Ramos (cell line): ENCODE results near the gene TMPRSS2.

Experiments
- in situ Hi-C: fragments of 300-500 bp; cut with MboI; formaldehyde crosslinking; loops from one replicate; pipeline ENCODE4 v1.14.3; 2022; ENCODE audit warnings: low sequenced_read_pairs; ENCODE audit not compliant: unreplicated experiment

The TMPRSS2 gene

DNA sequence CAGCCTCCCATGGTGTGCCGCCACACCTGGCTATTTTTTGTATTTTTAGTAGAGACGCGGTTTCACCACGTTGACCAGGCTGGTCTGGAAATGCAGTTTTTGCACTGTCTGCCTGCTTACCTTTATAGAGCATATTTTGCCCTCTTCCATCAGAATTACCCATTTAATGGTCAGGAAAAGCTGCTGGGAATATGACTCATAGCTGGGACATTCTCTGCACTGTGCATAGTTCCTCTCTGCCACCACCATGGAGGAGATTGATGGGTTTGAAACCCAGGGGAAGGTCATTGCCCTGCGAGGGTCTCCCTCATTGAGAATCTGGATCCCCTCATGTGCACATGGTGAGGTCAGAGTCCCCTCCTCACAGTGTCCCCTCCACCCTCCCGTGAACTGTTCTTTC is 49.8 kb downstream of the TMPRSS2 start:
- in situ Hi-C loops, result no loop called here

- in situ Hi-C loops, result no loop called here
Measured at GRCh38 chr21:41453761-41454160, 54.2 kb downstream of the TMPRSS2 start.

- in situ Hi-C loops, result no loop called here
Measured at GRCh38 chr21:41453198-41453597, 54.8 kb downstream of the TMPRSS2 start.

- in situ Hi-C loops, result no loop called here
Measured at GRCh38 chr21:41451753-41452676, 55.9 kb downstream of the TMPRSS2 start.

- in situ Hi-C loops, result no loop called here
Measured at GRCh38 chr21:41449613-41450012, 58.3 kb downstream of the TMPRSS2 start.

GRCh38 chr21:41447356-41447755 is 60.6 kb downstream of the TMPRSS2 start:
- in situ Hi-C loops, result no loop called here

DNA sequence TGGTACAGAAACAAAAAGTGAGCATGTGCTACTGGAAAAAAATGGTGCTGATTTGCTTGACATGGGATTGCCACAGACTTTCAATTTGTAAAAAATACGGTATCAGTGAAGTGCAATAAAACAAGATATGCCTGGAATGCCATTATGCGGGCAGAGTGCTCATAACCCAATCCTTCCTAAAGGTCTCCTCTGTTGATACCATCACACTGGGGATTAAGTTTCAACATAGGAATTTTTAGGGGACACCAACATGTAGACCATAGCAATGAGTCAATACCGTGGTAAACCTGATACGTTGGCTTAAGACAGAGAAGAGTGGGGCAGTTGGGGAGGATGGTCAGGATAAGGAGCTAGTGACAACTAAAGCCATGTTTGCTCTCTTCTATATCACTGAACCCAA is 61.4 kb downstream of the TMPRSS2 start:
- in situ Hi-C loops, result no loop called here

DNA sequence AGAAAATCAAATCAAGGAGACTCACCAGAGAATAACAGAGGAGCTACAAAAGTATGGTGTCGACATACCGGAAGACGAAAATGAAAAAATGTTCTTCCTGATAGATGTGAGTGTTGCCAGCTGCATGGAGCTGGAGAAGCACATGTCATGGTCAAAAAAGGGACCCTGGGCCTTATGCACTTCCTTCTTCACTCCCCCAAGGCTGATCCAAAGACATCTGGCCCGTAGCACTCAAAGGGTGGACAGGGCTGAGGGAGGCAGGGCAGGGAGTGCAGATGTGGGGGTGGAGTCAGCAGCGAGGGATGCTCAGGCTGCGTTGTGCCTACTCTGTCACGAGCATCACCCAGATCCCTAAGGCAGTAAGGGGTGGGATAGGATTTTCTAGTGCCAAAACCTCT is 62.5 kb downstream of the TMPRSS2 start:
- in situ Hi-C loops, result no loop called here

DNA sequence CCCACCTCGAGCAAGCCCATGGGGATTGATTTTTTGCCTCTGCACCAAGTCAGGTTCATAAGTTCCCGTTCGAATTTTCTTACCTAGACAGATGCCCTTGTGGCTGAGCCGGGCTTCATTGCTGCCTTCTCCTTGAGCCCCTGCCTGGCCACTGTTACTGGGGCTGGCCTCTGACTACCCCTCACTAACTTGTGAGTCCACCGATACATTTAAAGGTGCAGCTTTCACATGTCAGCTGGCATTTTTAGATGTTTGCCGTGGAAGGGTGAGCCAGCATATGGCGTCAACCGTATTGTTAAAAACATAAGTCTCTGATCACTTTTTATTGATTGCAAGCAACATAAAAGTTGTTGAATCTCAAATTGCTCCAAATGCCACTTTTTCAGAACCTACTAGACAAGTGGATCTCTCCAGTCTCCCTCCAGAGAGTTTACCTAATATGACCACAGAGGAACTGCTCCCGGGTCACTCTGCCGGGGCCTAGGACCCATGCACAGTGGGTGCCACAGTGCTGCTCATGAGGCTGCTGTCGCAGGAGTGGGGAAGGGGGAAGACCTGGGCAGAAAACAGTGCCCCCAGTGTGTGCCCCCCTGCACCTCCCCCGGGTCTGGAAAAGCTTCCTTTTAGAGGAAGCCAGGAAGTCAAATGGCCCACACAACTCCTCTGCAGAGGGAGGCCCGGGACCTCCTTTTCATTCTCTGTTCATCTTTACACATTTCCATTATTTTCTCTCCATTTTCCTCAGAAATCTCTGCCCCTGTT is 63.1 kb downstream of the TMPRSS2 start:
- in situ Hi-C loops, result no loop called here

- in situ Hi-C loops, result no loop called here
Measured at GRCh38 chr21:41443562-41443961, 64.4 kb downstream of the TMPRSS2 start.

DNA sequence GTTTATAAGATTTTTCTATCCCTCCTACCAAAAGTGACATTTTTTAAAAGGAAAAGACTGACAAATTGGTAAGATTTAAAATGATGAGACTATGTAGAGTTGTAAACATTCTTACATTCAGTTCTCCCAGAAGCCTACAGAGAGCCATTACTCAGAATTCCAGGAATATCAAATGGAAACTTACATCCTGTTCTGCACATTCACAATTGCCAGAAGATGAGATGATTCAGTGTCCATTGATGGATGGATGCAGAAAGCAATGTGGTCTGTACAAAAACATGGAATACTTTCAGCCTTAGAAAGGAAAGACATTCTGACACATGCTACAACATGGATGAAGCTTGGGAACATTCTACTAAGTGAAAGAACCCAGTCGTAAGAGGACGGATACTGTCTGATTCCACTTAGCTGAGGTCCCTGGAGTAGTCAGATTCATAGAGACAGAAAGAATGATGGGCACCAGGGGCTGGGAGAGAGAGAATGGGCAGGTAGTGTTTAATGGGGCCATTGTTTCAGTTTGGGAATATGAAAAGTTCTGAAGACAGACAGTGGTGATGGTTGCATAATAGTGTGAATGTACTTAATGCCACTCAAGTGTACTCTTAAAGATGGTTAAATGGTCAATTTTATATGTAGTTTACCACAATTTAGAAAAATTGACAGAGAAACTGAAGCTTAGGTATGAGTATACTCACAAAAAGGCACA is 65.3 kb downstream of the TMPRSS2 start:
- in situ Hi-C loops, result no loop called here

GRCh38 chr21:41441546-41441945 is 66.4 kb downstream of the TMPRSS2 start:
- in situ Hi-C loops, result no loop called here

DNA sequence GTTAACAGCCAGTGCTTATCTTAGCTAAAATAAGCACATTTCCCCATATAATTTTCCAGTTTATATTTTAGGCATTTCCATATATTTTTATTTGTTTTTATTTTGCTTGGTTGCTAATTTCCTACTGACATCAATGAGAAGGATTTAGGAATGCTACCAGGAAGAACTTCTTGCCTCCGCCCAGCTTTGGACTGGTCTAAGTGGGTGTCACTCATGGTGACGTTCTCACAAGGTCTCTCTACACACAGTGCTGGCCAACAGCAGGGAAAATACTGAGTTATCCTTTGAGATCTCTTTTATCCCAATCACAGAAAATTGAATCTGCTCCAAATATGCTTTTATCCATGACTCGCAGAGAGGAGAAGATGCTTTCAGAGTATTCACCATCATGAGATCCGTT is 68.7 kb downstream of the TMPRSS2 start:
- in situ Hi-C loops, result no loop called here

- in situ Hi-C loops, result no loop called here
Measured at GRCh38 chr21:41438425-41439113, 69.4 kb downstream of the TMPRSS2 start.

- in situ Hi-C loops, result no loop called here
Measured at GRCh38 chr21:41437729-41438128, 70.2 kb downstream of the TMPRSS2 start.

DNA sequence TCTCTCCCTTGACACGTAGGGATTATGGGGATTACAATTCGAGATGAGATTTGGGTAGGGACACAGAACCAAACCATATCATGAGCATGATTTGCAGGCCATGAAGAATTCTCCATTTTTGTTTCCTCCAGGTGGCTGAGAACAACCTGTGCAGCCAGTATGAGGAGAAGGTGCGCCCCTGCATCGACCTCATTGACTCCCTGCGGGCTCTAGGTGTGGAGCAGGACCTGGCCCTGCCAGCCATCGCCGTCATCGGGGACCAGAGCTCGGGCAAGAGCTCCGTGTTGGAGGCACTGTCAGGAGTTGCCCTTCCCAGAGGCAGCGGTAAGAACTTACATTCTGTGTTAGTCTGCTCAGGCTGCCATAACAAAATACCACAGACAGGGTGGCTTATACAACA is 72.3 kb downstream of the TMPRSS2 start:
- in situ Hi-C loops, result no loop called here

- in situ Hi-C loops, result no loop called here
Measured at GRCh38 chr21:41433566-41433965, 74.4 kb downstream of the TMPRSS2 start.

DNA sequence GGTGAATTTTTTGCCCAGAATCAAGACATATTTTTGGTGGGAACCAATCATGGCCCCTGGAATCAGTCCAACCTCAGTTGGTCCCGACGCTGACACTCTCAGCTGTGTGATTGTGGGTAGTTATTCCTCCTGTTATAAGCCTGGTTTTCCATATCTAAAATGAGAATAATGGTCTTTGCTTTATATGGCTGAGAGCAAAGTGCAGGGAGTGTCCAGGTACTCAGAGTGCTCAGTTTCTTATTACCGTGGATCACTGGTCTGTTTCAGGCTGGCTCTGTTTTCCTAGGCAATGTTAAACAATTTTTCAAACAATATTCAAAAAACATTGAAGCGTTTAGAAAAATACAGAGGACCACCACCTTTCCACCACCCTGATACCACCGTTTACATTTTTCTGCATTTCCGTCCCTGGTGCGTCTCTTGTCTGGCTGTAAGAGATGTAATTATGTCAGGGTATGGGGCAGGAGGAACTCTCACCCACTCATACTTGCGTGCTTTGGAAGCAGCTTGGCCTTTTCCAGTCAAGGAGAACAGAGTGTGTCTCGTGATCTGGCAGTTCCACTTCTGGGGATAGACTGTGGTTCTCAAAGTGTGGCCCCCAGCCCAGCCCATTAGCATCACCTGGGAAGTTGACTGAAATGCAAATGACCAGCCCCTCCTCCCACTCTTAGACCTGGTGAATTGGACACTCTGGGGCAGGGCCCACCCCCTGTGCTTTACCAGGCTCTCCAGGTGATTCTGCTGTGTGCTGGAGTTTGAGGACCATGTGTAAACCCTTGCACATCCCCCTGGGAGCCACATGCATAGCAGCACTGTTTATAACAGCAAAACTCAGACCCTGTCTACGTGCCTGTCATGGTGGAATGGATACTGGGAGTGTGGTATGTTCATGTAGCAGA is 75.1 kb downstream of the TMPRSS2 start:
- in situ Hi-C loops, result no loop called here

GRCh38 chr21:41431788-41432548 is 76.0 kb downstream of the TMPRSS2 start:
- in situ Hi-C loops, result no loop called here
